Calu3 (cell line): ENCODE results near the gene SPACA4. TPM values are rescaled to one million over a fixed set of nuclear protein-coding genes. Genes with fewer than 3 reads are reported as not detected.

Experiments
- BruUV-seq: library from RNA; stranded (reverse); fragments of 400-500 nt; replicated peaks from 2 replicates; lab custom pipeline; 2021; lab: Mats Ljungman, UMichigan
- CTCF ChIA-PET: fragments of 300-600 bp; sonication (Branson Sonifier 250); formaldehyde crosslinking; loops from one replicate; lab custom pipeline; 2022; ENCODE audit warnings: antibody characterized with exemption; lab: Charles Lee
- DNase-seq: peaks from one replicate; pipeline ENCODE4 v3.0.0; 2022
- H3K27ac Mint-ChIP-seq: one replicate; pipeline ENCODE4 v1.8.0; 2022; ENCODE audit warnings: mixed read lengths; ENCODE audit not compliant: unreplicated experiment
- H3K27me3 Mint-ChIP-seq: one replicate; pipeline ENCODE4 v1.8.0; 2022; ENCODE audit warnings: mixed read lengths; ENCODE audit not compliant: unreplicated experiment
- H3K36me3 Mint-ChIP-seq: one replicate; pipeline ENCODE4 v1.8.0; 2022; ENCODE audit warnings: mild to moderate bottlenecking, moderate library complexity, mixed read lengths; ENCODE audit not compliant: insufficient read depth, unreplicated experiment
- H3K4me1 Mint-ChIP-seq: one replicate; pipeline ENCODE4 v1.8.0; 2022; ENCODE audit warnings: mild to moderate bottlenecking, low read depth, mixed read lengths; ENCODE audit not compliant: unreplicated experiment
- H3K4me3 Mint-ChIP-seq: one replicate; pipeline ENCODE4 v1.8.0; 2022; ENCODE audit warnings: mild to moderate bottlenecking, low read depth, moderate library complexity, mixed read lengths; ENCODE audit not compliant: unreplicated experiment
- H3K9me3 Mint-ChIP-seq: one replicate; pipeline ENCODE4 v1.8.0; 2022; ENCODE audit warnings: low read depth, mixed read lengths; ENCODE audit not compliant: unreplicated experiment
- intact Hi-C: fragments of 100-400 bp; cut with micrococcal nuclease; formaldehyde crosslinking; loops from one replicate; pipeline ENCODE4 v1.10.0; 2022; ENCODE audit not compliant: unreplicated experiment
- total RNA-seq: library from RNA; stranded (reverse); gene quantifications from 2 replicates; pipeline ENCODE4 v1.2.3, GENCODE V29; 2022
- TF ChIP-seq, protein P1 (sequence below): fragments of 200-600 bp; IDR thresholded peaks from one replicate; pipeline ENCODE4 v1.8.0; 2022; ENCODE audit warnings: antibody characterized with exemption; ENCODE audit not compliant: unreplicated experiment

The SPACA4 gene
- total RNA-seq, 1 experiment from 2014 or later = not detected

DNA sequence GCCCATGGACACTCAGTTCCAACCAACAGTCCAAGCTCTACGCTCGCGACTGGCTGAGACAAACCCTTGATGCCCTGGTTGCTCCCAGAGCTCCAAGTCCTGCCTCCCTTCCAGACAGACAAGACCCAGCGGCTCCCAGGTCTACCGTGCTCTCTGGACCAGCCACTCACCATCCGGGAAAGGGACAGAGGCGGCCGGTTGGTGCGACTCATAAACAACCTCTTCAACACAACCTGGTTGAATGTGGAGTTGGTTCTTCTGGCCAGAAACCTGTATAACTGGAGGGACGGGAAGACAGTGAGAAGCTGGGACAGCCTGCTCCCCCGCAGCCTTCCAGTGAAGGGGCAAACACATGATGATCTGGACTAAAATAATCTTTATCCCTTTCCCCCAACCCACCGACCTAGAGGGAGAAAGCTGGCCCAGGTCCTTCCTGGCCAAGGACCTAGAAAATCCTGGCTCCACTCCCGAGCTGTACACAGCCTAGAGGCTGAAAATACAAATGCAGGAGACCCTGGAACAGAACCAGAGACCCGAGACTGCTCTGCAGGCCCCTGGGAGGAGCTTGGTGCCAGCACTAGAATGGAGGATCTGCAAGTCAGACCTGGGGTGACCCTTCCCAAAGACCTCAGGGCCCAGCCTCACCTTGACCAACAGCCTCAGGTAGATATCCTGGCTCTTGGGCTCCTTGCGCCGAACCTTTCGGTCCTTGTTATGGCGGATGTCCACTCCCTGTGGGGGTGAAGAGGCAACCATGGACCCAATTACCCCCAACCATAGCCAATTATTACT is 10.8 kb downstream of the SPACA4 start:
- Mint-ChIP-seq H3K27ac (peak overlapping the region; percentile 100), H3K27me3 (no peaks in the 10 kb centered on the region), H3K36me3 (peaks cover 69% of the 10 kb centered on the region), H3K4me3 (peak overlapping the region; percentile 94), H3K4me1 (peaks cover 54% of the 10 kb centered on the region), H3K9me3 (no peaks in the 10 kb centered on the region)
- DNase-seq = no peak
- intact Hi-C loops = no loop called here
- TF ChIP-seq, protein P1, sequence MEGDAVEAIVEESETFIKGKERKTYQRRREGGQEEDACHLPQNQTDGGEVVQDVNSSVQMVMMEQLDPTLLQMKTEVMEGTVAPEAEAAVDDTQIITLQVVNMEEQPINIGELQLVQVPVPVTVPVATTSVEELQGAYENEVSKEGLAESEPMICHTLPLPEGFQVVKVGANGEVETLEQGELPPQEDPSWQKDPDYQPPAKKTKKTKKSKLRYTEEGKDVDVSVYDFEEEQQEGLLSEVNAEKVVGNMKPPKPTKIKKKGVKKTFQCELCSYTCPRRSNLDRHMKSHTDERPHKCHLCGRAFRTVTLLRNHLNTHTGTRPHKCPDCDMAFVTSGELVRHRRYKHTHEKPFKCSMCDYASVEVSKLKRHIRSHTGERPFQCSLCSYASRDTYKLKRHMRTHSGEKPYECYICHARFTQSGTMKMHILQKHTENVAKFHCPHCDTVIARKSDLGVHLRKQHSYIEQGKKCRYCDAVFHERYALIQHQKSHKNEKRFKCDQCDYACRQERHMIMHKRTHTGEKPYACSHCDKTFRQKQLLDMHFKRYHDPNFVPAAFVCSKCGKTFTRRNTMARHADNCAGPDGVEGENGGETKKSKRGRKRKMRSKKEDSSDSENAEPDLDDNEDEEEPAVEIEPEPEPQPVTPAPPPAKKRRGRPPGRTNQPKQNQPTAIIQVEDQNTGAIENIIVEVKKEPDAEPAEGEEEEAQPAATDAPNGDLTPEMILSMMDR = peak; percentile 17
- CTCF ChIA-PET = interaction anchor here (0.6 to 1.5 kb wide), 3 partner anchors 9 to 28 kb away, joined by 4 read pairs; no protein-coding TSS in a partner anchor
- no TSS peak for BruUV-seq

DNA sequence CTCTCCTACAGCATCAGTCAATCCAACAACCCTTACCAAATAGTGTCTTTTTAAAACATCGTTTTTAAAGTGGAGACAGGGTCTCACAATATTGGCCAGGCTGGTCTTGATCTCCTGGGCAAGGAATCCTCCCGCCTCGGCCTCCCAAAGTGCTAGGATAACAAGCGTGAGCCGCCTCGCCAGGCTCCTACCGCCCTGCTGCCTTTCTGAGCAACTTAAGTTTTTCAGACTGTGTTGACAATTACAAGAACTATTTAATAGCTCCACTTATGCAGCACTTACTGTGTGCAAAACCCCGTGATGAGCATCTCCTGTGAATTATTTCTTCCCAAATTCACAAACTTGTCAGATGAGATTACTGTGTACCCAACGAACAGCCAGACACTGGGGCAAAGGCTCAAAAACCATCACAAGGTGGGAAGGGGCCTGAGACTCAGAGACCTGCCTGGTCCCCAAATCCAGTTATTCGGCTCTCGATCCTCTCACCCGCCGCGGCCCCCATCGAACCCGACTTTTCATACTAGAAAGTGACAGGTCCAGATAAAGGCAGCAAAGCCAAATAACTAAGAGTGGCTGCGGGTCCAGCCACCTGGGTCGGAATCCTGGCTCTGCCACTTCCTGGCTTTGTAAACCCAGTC is 11.9 kb downstream of the SPACA4 start:
- no peak for DNase-seq
- peaks cover 66% of the 10 kb centered on the region for H3K36me3 Mint-ChIP-seq

DNA sequence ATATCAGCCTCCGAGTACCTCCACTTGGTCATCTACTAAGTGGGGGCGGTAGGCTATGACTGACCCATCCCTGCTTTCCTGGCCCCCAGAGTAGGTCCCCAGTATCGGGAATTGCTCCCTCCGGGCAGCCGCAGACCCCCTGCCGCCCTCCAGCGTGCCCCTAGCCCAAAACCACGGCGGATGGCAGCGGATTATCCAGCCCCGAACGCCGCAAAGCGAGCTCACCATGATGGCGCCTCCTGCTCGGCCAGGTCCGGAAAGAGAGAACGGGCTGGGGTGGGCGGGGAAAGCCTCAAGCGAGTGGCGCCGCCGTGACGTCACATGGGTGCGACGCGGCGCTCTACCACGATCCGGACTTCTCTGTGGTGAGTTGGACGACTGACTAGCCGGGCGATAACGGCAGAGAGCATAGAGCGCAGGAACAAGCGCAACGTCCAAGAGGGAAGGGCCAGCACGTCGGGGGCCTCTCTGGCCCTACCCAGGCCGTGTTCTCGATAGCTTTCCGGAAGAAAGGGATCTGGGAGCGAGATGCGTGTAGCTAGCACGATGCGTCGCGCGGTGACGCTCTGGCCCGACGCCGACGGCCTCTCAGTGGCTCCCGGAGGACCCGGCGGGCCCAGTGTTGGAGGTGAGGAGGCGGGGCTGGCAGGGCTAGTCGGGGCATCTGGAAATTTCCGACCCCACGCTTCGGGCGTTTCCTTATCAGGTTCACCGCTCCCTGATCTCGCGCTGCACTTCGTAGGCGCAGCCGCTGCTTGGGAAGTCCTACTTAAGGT is 12.6 kb downstream of the SPACA4 start, which contains the start of the genes RPL18 and SPHK2:
RPL18 (minus strand) TSS at position 263 of the 776 bp plus-strand sequence; CDS start at position 228, 35 bp downstream.
SPHK2 (plus strand) TSS at position 591 of the 776 bp plus-strand sequence. CDS start 1,009 bp downstream, outside the sequence.
- no peaks in the 10 kb centered on the region for H3K27me3 Mint-ChIP-seq
- CTCF ChIA-PET = interaction anchor here (0.5 to 1.4 kb wide), 3 partner anchors 10 to 91 kb away, joined by 3 to 5 read pairs (median 5); partner anchors contain the start of gene DBP
- TF ChIP-seq, protein P1 = no peak
- peak; percentile 98 for DNase-seq
- H3K4me1 Mint-ChIP-seq = peaks cover 52% of the 10 kb centered on the region
- H3K9me3 Mint-ChIP-seq = no peaks in the 10 kb centered on the region
- peak within 1 kb of the TSS; percentile 100 for H3K27ac Mint-ChIP-seq
- intact Hi-C loops = no loop called here
- peak within 1 kb of the TSS; percentile 94 for H3K4me3 Mint-ChIP-seq
- H3K36me3 Mint-ChIP-seq = peaks cover 64% of the 10 kb centered on the region
- no TSS peak for BruUV-seq

More for the DNA sequence above, 11.9 kb downstream of the SPACA4 start:
- Mint-ChIP-seq H3K27me3 (no peaks in the 10 kb centered on the region), H3K9me3 (no peaks in the 10 kb centered on the region), H3K27ac (peak overlapping the region; percentile 100), H3K4me1 (peaks cover 54% of the 10 kb centered on the region), H3K4me3 (peak overlapping the region; percentile 94)
- intact Hi-C loops = no loop called here
- CTCF ChIA-PET = interaction anchor here (0.8 to 1.4 kb wide), 2 partner anchors 9 to 19 kb away, joined by 3 to 5 read pairs; partner anchors contain the start of gene DBP
- TF ChIP-seq, protein P1 = no peak
- TSS peak; percentile 83 for BruUV-seq
